ENCODE results near the gene G6PC3. TPM values are rescaled to one million over a fixed set of nuclear protein-coding genes. Genes with fewer than 3 reads are reported as not detected.

The G6PC3 gene
- total RNA-seq, 1 donor from 2014 or later = 37.5 TPM

DNA sequence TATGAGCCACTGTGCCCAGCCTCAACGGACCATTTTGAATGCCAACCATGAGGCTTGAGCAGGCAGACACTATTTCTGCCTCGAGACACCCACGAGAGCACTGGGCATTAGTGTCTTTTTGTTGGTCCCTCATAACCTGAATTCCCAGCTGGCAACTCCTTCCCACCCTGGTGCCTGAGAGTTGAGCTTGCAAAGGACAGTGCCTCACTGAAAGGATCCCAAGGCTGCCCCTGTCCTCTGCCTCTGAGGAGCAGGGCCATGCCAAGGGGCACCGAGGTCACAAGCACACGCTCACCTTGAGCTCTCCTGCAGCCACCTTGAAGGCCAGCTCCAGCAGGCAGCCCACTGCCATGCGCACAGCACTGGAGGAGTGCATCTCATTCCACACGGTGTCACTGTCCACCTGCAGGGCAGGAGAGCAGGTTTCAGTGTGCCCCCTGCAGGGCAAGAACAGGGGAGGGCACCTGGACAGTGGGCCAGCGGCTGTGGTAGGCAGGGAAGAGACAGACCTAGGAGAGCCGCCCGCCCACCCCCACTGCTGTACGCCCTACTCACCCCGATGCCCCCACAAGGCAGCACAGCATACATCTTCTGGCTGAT, 12.8 kb downstream of the G6PC3 start:
- no peak for DNase-seq (ENCODE audit: low read depth)

GRCh38 chr17:44084131-44084538, 13.6 kb downstream of the G6PC3 start:
- no peak overlapping the region for H3K4me3 ChIP-seq (ENCODE audit: low read depth, low read length)
- DNase-seq (ENCODE audit: low read depth) = no peak
- H3K36me3 ChIP-seq (ENCODE audit: control insufficient read depth, insufficient read depth, low read length) = no peaks in the 10 kb centered on the region
- peak; percentile 31 for TF ChIP-seq CTCF (IDR thresholded peaks at IDR 0.05; ENCODE audit: insufficient read depth, low read length, poor library complexity, severe bottlenecking)
- no peaks in the 10 kb centered on the region for H3K27me3 ChIP-seq (ENCODE audit: control insufficient read depth, insufficient read depth, low read length)

More for the DNA sequence above, 12.8 kb downstream of the G6PC3 start:
- Histone ChIP-seq H3K4me3 (ENCODE audit: low read depth, low read length) (no peak overlapping the region), H3K36me3 (ENCODE audit: control insufficient read depth, insufficient read depth, low read length) (no peaks in the 10 kb centered on the region), H3K27me3 (ENCODE audit: control insufficient read depth, insufficient read depth, low read length) (no peaks in the 10 kb centered on the region)
- TF ChIP-seq CTCF (IDR thresholded peaks at IDR 0.05; ENCODE audit: insufficient read depth, low read length, poor library complexity, severe bottlenecking) = peak; percentile 71

GRCh38 chr17:44084921-44085320, 14.4 kb downstream of the G6PC3 start:
- Histone ChIP-seq H3K36me3 (ENCODE audit: control insufficient read depth, insufficient read depth, low read length) (no peaks in the 10 kb centered on the region), H3K27me3 (ENCODE audit: control insufficient read depth, insufficient read depth, low read length) (no peaks in the 10 kb centered on the region), H3K4me3 (ENCODE audit: low read depth, low read length) (no peak overlapping the region)
- no peak for TF ChIP-seq CTCF (IDR thresholded peaks at IDR 0.05; ENCODE audit: insufficient read depth, low read length, poor library complexity, severe bottlenecking)
- DNase-seq (ENCODE audit: low read depth) = no peak

DNA sequence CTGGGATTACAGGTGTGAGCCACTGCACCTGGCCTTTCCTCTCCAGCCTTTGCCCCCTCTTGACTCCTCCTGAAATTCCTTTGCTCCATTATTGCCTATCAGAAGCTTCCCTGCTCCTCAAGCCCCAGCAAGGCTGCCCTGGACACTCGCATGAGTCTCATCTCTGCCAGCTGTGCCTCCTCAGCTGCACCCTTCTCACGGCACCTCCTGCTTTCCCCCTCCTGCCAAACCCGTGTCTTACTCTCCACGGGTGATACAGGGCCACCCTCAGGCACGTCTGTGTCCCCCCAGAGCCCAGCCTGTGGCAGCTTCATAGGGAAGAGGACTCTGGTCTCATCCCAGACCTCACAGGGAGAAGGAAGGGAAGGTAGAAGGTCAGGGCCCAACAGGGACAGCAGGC, 15.4 kb downstream of the G6PC3 start:
- Histone ChIP-seq H3K4me3 (ENCODE audit: low read depth, low read length) (no peak overlapping the region), H3K36me3 (ENCODE audit: control insufficient read depth, insufficient read depth, low read length) (no peaks in the 10 kb centered on the region), H3K27me3 (ENCODE audit: control insufficient read depth, insufficient read depth, low read length) (no peaks in the 10 kb centered on the region)
- TF ChIP-seq CTCF (IDR thresholded peaks at IDR 0.05; ENCODE audit: insufficient read depth, low read length, poor library complexity, severe bottlenecking) = no peak
- DNase-seq (ENCODE audit: low read depth) = no peak

- Histone ChIP-seq H3K36me3 (ENCODE audit: control insufficient read depth, insufficient read depth, low read length) (no peaks in the 10 kb centered on the region), H3K4me3 (ENCODE audit: low read depth, low read length) (no peak overlapping the region), H3K27me3 (ENCODE audit: control insufficient read depth, insufficient read depth, low read length) (no peaks in the 10 kb centered on the region)
- TF ChIP-seq CTCF (IDR thresholded peaks at IDR 0.05; ENCODE audit: insufficient read depth, low read length, poor library complexity, severe bottlenecking) = no peak
- peak; percentile 72 for DNase-seq (ENCODE audit: low read depth)
These were observed 16.1 kb downstream of the G6PC3 start for GRCh38 chr17:44086364-44087311.

Measured in kidney epithelial cell (primary cell).